ENCODE results near the gene LHFPL2.
"Not testable (repeated sequence)": the region's sequence is repeated elsewhere in the genome, so short reads cannot be mapped to it uniquely, and the experiment has no call there.

The LHFPL2 gene, protein sequence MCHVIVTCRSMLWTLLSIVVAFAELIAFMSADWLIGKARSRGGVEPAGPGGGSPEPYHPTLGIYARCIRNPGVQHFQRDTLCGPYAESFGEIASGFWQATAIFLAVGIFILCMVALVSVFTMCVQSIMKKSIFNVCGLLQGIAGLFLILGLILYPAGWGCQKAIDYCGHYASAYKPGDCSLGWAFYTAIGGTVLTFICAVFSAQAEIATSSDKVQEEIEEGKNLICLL

DNA sequence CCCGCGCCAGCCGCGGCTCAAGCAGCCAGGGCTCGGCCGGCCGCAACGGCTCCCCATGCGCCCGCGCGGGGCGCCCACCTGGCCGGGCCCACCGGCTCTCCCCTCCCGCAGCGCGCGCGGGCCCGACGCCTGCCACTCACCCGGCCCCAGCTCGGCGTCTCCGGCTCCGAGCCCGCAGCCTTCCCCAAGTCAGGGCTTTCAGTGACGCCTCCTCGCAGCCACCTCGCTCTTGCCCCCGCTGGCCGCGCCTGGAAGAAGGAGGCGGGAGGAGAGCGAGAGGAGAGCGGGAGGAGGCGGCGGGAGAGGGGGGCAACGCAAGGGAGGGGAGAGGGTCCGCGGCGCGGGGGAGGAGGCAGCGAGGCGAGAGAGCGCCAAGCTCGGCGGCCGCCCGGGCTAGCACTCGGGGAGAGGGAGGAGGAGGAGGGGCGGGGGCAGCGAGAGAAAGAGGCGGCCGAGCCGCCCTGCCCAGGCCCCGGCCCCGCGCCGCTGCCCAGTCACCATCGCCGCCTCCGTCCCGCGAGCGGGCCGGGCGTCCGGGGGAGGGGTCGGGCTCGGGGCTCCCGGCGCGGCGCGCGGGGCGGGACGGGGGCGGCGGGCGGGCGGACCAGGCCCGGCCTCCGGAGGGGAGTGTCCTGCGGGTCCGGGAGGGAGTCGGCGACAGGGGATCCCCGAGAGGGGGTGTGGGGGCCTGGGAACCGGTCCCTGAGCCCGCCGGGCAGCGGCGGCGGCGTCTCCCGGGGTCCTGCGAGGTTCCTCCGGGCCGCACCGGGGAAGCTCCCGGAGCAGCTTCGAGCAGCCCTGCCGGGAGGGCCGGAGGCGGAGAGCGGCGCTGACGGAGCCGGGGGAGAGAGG is at the start of gene LHFPL2:
Gene LHFPL2 (minus strand): TSS at position 414 of the 852 bp plus-strand sequence. CDS start 138,559 bp downstream, outside the sequence.
- DNase-seq (ENCODE audit: low spot score), result peak; percentile 37
- no peak for FAIRE-seq

DNA sequence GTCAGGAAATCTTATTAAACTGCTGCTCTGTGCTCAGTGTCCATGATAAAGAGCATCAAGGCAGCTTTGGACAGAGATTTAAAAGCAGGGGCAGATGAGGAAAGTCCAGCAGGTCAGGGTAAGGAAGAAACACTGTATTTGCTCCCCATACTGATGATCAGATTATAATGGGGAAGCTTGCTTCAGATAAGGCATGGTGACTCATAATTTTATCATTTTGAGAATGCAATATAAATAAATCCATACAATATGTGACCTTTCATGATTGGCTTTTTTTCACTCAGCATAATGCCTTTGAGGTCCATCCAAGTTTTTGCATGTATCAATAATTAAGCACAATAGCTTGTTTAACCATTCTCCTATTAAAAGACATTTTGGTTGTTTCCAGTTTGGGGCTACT is 48.1 kb upstream of the LHFPL2 start:
- no peak for DNase-seq (ENCODE audit: low spot score)
- no peak for FAIRE-seq

DNA sequence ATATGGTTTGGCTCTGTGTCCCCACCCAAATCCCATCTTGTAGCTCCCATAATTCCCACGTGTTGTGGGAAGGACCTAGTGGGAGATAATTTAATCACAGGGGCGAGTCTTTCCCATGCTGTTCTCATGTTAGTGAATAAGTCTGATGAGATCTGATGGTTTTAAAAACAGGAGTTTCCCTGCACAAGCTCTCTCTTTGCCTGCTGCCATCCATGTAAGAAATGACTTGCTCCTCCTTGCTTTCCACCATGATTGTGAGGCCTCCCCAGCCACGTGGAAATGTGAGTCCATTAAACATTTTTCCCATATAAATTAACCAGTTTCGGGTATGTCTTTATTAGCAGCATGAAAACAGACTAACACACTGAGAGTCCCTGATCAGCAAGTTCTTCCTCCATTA is 47.5 kb upstream of the LHFPL2 start:
- not testable (repeated sequence) for FAIRE-seq; DNase-seq (ENCODE audit: low spot score)

DNA sequence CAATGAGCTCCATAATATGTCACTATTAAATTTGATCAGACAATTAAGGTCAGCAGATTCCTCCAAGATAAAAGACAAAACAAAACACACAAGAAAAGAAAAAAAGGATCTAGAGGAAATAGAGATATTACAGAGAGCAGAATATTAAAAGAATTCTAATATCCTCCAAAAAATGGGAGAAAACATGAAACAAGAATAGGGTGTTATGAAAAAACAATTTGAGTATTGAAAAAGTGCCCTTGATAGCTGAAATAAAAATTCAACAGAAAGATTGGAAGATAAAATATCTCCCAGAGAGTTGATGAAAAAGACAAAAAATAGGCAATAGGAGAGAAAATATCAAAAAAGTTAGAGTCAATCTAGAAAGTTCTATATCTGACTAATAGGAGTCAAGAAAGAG is 44.8 kb upstream of the LHFPL2 start:
- DNase-seq (ENCODE audit: low spot score), result no peak
- FAIRE-seq, result no peak

DNA sequence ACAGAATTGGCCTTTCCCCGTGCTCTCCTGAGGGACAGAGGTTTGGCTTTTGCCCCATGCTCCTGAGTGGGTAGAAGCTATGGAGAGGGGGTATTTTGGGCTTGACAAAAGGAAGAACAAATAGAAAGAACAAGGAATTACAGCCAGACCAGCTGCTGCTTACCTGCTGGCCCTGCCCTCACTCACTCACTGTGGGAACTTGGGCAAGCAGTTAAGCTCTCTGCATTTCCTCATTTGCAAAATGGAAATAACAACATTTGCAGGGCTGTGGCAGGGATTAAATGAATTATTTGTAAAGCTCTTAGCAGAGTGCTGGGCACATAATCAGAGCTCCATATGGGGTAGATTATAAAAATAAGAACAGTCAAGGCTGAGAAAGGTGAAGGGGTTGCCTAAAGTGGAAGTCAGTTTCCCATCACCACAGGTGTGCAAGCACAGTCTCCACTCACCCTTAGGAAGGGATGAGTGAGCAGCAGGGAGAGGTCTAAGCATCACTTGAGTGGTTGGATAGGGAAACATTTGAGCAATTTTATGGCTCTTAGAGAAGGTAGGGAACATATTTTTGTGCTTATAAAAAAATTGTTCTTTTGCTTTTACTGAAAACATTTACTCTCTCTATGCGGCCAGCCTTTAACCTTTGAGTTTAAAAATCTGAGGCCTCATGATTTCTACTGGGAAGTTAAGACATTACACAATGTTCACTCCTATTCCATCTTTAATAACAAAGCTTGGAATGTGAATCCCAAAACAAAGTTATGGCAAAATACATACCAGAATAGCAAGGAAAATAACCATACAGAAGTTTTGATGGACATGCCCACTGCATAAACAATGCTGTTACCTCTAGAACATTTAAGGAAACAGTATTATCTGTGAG is 42.8 kb upstream of the LHFPL2 start:
- no peak for FAIRE-seq
- DNase-seq (ENCODE audit: low spot score), result no peak

DNA sequence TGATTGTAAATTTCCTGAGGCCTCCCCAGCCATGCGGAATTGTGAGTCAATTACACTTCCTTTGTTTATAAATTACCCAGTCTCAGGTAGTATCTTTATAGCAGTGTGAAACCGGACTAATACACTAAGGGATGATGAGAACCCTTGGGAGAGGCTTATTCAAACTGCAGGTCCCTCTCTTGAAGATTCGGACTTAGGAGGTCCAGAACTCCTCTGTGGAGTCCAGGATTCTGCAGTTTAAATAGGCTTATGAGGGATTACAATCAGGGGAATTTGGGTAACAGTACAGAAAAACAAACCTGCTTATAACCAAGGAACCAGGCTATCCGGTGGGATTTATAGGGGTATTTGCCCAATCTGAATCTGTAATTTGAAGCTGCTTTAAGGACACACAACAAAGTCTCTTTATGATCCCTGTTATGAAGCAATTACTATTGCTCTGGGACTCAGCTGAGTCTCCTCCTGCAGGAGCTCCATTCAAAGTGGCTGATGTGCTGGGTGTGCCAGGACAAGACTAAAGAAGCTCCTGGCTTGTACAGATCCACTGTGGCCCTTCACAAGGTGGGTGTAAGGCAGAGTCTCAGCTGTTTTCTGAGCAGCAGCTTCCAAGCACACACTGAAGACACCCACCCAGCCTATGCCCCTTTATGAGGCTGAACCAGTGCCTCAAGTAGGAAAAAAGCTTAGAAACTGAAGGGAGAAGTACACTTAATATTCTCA is 41.8 kb upstream of the LHFPL2 start:
- no peak for FAIRE-seq
- DNase-seq (ENCODE audit: low spot score), result no peak

DNA sequence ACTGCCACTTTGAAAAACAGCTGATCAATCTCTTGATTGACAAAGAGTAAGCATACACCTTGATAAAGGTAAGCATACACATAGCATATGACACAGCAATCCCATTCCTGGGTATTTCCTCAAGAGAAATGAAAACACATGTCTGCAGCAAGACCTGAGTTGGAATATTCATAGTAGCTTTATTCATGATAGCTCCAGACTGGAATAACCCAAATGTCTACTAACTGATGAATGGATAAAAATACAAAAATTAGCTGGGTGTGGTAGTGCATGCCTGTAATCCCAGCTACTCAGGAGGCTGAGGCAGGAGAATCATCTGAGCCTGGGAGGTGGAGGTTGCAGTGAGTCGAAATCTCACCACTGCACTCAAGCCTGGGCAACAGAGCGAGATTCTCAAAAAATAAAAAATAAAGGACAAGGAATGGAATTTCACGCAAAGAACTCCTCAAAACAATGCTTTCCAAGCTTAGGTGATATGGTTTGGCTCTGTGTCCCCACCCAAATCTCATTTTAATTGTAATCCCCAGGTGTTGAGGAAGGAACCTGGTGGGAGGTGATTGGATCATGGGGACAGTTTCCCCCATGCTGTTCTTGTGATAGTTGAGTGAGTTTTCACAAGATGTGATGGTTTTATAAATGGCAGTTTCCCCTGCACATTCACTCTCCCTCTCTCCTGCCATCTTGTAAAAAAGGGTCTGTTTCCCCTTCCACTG is 41.1 kb upstream of the LHFPL2 start:
- no peak for FAIRE-seq
- DNase-seq (ENCODE audit: low spot score), result no peak

DNA sequence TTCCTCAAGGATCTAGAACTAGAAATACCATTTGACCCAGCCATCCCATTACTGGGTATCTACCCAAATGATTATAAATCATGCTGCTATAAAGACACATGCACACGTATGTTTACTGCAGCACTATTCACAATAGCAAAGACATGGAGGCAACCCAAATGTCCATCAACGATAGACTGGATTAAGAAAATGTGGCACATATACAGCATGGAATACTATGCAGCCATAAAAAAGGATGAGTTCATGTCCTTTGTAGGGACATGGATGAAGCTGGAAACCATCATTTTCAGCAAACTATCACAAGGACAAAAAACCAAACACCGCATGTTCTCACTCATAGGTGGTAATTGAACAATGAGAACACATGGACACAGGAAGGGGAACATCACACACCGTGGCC is 38.9 kb upstream of the LHFPL2 start:
- FAIRE-seq; DNase-seq (ENCODE audit: low spot score): not testable (repeated sequence)

DNA sequence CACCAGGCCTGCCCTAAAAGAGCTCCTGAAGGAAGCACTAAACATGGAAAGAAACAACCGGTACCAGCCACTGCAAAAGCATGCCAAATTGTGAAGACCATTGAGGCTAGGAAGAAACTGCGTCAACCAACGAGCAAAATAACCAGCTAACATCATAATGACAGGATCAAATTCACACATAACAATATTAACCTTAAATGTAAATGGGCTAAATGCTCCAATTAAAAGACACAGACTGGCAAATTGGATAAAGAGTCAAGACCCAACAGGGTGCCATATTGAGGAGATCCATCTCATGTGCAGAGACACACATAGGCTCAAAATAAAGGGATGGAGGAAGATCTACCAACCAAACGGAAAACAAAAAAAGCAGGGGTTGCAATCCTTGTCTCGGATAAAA is 35.3 kb upstream of the LHFPL2 start:
- FAIRE-seq; DNase-seq (ENCODE audit: low spot score): not testable (repeated sequence)

DNA sequence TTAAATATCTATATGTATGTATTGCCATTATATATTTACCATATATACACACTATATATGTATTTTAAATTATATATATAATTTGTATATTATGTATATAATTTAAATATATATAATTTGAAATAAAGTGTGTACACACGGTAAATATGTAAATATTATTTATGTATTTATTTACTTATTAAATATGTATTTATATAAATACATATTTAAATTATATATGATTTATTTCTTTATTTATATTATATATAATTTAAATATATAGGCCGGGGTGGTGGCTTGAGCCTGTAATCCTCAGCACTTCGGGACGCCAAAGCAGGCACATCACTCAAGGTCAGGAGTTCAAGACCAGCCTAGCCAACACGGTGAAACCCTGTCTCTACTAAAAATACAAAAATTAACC is 31.3 kb upstream of the LHFPL2 start:
- DNase-seq (ENCODE audit: low spot score), result no peak
- FAIRE-seq, result no peak

DNA sequence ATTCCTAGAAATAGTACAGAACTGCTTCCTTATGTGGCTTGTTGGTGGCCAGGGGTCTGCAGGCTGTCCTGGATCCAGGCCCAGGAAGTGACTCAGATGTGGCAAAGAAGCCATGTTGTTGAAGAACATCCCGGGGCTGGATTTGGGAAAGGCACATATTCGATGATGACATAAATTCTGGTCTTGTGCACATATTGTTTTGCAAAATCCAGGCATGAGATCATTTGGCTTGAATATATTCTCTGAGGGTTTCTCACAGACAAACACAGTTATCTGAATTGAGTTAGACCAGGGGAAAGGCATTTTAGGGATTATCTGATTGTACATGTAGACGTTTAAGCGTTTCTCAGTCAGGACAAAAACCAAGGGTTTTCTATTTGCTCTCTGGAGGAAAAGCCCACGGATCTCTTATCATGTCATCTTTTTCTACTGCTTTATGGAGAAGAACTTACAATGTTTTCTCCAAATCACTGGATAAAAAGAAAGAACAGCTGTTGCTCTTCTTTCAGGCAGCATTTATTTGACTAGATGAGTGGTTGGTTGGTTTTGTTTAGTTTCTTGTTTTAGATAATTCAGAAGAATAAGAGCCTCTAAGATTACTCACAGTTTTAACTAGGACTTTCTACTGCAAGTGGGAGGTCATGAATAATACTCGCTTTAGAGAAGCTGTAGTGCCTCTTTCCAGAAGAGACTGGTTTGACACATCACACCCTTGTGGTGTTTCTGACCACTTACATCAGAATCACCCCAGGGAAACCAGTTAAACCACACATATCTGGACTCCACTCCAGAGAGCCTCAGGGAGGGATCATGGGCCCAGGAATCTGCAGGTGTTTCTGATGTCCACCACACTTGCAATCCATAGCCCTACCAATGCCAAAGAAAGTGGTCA is 29.5 kb upstream of the LHFPL2 start:
- DNase-seq (ENCODE audit: low spot score) (peak; percentile 24), FAIRE-seq (no peak)

DNA sequence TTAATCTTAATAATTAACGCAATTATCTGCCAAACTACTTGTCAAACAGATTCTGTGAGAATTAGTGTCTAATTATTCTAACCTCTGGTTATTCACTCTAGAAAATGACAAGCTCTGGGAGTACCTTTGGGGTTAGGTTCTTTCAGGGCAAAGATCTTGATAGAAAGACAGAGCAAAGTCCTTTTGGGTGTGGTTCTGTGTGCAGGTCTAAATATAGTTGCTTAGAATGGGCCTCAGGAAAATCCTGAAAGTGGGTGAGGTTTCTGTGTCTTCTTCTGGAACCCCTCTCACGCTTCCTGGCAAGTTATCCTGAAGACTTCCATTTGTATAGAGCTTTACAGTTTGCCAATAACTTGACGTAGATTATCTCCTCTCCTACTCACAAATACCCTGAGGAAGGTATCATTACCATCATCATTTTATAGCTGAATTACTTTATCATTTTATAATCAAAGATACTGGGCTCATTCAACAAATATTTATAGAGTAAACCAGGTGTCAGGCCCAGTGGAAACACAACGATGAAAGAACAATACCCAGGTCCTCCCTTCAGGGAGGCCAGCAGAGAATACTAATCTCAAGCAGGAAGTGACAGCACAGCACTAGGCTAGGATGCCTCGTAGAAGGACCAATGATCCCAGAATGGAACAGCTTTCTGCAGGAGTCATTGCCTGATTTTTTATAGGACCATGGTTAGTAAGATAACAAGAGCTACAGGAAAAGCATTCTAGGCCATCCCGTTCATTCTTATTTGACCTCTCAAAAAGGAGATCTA is 27.6 kb upstream of the LHFPL2 start:
- DNase-seq (ENCODE audit: low spot score), result no peak
- FAIRE-seq, result no peak

DNA sequence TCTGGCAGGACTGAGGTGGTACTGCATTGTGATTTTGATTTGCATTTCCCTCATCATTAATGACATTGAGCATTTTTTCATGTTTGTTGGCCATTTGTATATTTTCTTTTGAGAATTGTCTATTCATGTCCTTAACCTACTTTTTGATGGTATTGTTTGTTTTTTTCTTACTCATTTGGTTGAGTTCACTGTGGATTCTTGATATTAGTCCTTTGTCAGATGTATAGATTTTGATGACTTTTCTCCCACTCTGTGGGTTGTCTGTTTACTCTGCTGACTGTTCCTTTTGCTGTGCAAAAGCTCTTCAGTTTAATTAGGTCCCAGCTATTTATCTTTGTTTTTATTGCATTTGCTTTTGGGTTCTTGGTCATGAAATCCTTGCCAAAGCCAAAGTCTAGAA is 25.3 kb upstream of the LHFPL2 start:
- not testable (repeated sequence) for DNase-seq (ENCODE audit: low spot score); FAIRE-seq

DNA sequence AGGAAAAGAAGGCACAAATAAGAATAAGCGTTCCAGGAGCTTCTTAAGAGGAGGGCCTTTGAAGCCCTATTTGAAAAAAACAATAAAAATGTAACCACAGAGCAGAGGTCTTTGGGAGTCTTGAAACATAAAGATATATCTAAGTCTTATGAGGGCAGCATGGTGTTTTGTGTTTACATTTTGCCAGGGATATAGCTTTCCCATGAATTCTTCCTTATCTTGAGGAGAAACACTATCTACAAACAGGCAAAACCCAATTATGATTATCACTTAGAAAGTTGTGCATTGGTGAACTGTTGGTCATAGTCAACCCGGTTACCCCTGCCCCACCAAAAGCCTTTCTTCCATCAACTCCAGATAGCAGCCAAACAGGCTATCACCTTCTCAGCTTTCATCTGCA is 23.6 kb upstream of the LHFPL2 start:
- DNase-seq (ENCODE audit: low spot score) (no peak), FAIRE-seq (no peak)

DNA sequence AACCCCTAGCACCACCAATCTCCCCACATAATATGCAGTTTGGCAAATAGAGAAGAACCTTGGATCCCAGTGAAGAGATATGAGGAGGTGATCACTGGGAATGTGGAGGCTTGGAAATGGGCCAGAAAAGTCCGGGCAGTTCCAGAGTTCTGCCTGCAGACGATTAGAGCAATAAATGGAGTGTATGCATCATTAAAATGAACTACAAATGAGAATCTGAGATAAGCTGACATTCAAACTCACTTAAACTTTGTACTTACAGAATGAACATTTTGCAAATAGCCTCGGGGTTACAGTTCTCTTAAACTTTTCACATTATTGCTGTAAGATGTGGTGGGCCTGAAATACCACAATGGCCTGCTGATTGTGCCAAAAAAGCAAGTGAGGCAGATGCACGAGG is 23.0 kb upstream of the LHFPL2 start:
- no peak for DNase-seq (ENCODE audit: low spot score)
- no peak for FAIRE-seq

DNA sequence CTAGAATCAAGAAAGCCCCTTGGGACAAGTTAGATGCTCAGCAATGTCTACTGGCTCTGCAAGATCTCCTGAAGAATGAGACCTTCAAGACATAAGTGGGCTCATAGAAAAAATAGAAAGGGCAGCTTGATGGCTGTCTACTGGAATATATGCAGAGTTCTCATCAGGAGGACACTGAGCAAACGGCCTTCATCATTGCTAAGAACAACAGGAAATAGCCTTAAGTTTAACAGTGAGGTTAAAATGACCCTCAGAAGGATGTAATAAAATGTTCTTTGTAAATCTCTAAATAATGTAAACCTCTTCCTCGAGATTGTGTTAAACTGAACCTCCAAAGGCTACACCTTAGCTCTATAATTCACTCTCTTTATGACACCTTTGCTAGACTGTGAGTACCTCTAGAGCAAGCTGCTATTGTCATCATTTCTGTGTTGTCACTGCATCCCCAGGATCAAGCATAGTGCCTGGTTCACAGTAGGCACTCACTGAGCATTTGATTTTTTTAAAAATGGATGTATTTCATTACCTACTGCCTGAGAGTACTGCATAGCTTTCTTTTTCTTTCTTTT is 22.2 kb upstream of the LHFPL2 start:
- DNase-seq (ENCODE audit: low spot score) (no peak), FAIRE-seq (no peak)

DNA sequence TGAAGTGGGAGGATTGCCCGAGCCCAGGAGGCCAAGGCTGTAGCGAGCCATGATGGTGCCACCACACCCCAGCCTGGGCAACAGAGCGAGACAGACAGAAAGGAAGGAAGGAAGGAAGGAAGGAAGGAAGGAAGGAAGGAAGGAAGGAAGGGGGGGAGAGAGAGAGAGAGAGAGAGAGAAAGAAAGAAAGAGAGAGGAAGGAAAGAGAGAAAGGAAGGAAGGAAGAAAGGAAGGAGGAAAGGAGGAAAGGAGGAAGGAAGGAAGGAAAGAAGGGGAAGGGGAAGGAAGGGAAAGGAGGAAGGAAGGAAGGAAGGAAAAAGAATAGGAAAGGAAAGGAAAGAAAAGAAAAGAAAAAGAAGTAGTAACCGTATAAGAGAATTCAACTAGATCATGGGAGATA is 20.8 kb upstream of the LHFPL2 start:
- FAIRE-seq, result no peak
- DNase-seq (ENCODE audit: low spot score), result no peak

DNA sequence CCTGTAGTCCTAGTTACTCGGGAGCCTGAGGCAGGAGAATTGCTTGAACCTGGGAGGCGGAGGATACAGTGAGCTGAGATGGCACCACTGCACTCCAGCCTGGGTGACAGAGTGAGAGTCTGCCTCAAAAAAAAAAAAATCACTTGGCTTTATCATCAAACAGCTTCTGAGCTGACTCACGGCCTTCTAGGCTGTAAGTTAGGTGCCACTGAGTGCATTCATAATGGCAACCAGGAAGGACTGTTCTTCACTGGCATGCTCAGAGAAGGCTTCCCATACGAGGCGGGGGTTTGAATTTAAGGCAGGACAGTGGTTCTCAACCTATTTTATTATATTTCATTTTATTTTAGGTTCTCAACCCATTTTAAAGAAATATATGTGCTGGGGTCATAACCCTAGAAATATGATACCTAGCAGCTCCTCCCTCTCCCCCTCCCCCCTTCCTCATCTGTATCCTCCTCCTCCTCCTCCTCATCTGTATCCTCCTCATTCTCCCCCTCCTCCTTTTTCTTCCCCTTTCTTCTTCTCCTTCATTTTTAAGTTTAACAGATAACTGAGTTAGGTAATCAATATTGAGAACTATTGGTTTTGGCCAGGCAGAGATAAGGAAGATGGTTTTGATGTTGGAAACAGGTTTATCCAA is 19.0 kb upstream of the LHFPL2 start:
- DNase-seq (ENCODE audit: low spot score), result no peak
- no peak for FAIRE-seq
